Activated T-helper 9 cell treated with anti-CD3 and anti-CD28 coated beads, Interleukin-2, amount 50 U/mL, for 16 hours (primary cell): Measurements from ENCODE around the gene OGFR.

Experiments
- DNase-seq: peaks from one replicate; pipeline ENCODE4 v3.0.0-alpha.2; 2020; ENCODE audit warnings: low read depth

OGFR gene

DNA sequence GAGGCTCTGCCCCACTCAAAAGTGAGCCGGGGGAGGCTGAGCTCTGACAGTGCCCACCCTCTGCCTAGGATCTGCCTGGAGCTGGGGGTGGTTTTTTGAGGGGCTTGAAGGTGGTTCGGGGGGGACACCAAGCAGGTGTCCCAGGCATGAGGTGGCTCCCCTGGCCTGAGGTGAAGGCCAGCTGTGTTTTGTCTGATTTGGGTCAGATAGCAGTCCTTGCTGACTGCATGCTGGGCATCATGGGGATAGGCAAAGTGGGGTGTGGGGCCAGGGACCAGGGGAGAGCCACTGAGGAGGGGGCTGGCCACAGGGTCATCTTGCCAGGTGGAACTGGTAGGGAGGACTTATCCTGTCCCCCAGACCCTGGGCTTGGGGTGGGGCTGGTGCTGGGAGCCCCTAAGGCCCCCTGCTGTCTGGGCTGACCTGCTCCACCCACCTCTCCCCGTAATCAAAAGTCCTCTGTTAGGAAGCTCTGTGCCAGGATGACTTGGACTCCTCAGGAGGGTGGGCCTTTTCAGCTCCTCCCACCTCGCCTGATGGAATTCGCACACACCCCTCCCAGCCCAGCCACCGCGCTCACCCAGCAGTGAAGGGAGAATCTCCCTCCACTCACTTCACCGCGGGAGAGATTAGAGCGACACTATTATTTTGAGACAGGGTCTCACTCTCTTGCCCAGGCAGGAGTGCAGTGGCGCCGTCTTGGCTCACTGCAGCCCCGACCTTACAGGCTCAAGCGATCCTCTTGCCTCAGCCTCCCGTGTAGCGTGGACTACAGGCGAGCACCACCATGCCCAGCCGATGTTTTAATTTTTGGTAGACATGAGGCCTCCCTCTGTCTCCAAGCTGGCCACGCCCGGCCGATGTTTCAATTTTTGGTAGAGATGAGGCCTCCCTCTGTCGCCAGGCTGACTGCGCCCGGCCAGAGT, 10.7 kb downstream of the OGFR start:
- no peak for DNase-seq

DNA sequence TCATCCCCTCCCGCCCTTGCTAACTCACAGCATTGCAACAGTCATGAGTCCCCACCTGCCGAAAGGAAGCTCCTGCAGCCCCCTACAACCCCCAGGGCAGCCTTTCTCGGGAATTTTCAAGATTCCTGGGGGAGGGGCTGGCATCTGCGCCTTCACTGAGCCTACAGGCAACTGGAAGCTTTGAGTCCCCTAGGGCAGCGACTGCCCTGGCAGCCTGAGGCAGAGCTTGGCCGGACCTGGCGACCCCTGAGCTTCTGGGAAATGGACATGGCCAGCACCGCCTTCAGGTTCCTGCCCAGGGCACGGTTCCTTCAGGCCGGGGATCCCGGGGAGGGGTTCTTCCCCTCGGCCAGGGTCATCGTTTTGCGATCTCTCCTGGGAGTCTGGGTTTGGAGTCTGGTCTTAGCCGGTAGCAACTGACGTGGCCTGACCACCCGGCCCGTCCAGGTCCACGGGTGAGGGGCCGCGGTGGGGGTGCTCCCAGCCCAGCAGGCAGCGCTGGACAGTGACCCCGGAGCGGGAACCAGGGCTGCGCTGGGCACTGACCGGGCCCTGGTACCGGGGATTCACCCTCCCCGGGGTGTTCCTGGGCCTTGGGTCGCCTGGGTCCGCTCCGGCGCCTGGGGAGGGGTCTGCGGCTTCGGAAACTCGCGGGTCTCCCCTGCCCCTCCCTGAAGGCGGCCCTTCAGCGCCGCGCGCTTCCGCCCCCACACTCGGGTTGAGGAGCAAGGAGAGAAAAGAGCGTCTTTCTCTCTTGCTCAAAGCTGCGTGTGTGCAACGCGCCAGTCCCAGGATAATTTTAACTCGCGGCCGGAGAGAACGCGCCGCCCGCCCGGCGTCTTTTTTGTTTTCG, 11.6 kb downstream of the OGFR start:
- DNase-seq, result no peak

DNA sequence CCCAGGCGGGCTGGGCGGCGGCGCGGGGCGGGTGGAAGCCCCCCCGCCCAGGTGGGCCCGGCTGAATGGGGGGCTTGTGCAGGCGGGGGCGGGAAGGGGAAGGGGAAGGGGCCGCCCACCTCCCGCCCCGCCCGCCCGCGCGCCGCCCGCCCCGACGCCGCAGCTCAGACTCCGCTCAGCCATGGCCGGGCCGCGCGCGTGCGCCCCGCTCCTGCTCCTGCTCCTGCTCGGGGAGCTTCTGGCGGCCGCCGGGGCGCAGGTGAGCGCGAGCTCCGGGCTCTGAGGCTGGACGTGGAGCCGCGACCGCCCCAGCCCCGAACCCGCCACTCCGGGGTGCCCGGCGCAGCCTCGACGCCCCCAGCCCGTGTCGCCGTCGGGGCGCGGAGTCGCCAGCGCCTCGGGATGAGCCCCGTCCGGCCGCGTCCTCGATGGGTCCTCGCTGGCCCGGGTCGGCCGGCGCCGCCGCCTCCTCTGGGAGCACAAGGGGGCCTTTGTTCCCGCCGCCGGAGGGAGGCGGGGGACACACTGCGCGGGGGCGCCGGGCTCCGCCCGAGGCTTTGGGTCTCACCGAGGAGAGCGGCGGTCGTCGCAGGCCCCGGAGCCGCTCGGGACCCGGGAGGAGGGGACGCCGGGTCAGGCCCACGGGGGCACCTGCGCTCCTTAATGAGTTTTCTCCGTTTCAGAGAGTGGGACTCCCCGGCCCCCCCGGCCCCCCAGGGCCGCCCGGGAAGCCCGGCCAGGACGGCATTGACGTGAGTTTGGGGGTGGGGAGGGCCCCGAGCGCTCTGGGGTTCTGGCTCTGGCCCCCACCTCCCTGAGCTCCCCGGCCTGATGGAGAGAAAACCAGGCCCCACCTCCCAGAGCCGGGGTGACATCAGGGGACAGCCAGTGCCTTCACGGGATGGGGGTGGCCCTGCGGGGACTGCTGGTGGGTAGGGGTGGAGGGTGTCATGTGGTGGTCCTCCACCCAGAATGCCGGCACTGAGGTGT, 12.5 kb downstream of the OGFR start, which contains the start of gene COL9A3:
Gene COL9A3, plus strand, starts transcription at position 167 of the 990 bp plus-strand sequence. Its CDS starts 15 bp downstream, at position 182.
- no peak for DNase-seq

DNA sequence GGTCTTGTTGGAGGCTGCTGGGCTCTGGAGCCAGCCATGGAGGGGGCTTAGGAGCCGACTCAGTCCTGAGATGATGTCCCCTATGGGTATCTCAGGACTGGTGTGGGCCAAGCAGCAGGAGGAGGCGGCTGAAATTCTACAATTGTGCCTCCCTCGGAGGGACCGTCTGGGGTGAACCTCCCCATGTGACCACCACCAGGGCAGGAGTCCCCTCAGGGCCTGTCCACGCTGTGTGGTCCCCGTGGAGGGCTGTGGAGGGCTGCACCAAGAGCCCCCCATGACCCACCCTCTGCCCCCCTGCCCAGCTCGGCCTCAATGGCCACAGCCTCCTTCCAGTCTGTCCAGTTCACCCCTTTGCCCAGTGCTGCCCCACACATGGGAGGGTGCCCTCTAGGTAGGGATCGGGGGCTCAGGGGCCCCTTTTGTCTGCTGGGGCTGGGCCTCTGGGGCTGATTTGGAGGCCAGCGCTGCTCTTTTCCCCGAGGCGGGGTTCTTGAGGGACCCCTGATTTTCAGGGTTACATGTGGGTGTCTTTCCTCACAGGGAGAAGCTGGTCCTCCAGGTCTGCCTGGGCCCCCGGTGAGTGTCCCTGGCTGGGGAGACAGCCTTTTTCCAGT, 13.4 kb downstream of the OGFR start:
- no peak for DNase-seq

DNA sequence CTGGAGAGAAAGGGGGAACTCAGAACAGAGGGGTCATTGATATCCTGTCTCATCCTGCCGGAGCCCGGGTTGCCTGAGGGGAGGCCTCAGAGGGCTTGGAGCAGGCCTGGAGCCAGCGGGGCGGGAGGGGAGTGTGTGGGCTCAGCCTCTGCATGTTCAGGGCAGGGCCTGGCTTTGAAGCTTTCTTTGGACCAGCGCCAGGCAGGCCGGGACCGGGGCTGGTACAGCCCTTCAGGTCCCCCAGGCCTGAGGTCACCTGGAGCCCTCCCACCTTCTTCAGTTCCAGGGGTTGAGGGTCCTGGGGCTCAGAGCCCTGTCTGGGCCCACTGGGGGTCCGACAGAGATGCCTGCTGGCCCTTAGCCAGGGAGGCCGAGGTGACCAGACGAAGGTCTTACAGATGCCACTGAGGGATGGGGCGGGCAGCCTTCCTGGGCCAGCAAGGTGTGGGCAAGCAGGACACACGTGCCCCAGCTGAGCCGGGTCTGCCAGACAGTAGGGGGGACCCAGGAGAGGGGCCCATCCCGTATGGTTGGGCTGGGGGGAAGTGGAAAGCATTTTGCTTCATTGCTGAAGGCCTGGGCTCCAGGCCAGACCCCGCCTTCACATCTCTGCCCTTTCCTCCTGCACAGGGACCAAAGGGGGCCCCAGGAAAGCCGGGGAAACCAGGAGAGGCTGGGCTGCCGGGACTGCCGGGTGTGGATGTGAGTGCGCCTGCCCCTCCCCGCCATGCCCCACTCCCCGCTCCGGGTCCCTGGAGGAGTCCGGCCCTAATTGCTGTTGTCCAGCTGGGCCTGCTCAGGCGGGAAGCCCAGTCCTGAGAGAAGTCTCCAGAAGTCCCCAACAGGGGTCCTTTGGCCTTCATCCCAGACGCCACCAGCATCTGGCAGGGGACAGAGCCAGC, 14.2 kb downstream of the OGFR start:
- DNase-seq, result no peak

DNA sequence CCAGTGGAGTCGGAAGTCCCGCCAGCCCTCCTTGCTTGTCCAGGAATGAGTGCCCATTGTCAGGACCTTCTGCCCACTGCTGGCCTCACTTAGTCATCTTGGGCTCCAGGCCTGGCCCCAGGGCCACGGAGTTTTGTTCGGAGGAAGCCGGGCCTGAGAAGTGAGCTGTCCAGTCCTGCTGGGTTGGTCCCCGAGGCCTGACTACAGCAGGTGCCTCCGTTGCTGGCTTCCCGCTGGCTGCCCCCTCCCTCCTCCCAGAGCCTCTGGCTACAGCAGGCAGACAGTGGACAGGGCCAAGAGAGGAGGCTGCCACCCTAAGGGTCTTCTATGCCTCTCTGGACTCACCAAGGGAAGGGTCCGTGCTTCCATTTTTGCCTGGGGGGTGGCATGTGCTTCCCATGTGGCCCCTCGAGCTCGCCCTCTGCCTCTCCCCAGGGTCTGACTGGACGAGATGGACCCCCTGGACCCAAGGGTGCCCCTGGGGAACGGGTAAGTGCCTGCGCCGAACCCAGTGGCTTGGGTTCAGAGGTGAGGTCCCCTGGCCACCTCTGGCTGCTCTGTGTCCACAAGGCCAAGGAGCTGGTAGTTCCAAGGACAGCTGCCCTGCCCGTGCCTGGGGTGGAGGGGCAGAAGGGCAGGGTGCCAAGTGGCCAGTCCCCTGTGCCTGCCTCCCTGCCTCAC, 15.0 kb downstream of the OGFR start:
- DNase-seq, result no peak

DNA sequence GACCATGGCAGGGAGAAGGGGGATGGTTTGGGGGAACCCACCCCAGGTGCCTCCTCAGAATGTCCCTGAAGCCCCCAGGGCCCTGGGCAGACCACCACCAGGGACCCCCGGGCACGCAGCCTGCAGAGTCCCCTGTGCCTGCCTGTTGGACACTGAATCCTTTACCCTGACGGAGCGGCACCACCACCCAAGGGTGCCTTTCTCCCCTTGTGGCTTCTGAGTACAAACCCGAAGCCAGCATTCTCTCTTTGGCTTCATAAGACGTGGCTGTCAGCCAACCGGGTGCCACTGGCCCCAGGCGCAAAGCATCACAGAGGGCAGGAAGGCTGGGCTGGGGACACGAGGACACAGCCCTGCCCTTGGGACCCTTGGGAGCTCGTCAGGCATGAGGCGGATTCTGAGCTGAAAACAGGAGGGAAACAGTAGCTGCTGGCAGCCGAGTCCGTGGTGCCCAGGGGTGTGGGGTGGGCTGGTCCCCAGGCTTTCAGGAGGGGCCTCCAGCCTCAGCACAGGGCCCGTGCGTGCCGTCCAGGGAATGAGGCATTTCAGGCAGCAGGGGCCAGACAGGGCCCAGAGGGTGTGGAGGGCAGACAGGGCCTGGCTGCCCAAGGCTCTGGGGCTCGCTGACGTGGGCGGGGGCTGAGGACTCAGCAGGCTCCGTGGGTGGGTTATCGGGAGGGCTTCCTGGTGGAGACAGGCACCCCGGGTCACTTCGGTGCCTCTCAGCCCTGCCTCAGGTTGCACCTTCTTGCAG, 15.8 kb downstream of the OGFR start:
- DNase-seq, result no peak

DNA sequence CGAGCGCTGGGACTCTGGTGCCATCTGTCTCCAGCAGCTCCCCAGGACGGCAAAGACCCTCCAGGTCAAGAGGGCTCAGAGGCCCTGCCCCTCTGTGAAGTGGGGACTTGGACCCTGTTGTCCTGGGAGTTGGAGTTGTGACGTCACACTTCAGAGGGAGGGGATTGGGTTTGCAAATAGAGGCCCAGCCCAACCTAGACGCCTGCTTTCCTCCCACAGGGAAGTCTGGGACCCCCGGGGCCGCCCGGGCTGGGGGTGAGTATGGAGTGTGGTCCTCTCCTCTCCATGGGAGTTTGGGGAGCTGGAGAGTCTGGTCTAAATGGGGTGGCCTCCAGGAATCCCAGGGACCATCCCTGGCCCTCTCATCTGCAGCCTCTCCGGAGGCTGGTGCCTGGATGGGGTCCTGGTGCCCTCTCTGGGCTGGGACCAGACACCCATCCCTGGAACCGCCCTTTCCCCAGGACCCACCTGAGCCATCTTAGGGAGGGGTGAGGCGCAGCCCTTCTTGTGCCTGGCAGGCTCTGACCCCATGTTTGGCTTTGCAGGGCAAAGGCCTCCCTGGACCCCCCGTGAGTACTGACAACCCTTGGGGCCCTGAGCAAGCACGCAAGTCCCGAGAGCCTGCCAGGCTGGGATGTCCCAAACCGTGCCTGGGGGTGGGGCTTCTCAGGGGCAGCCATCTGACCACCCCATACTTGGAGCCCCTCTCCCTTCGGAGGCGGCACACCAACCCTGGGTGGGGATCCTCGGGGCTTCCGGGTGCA, 16.5 kb downstream of the OGFR start:
- no peak for DNase-seq

DNA sequence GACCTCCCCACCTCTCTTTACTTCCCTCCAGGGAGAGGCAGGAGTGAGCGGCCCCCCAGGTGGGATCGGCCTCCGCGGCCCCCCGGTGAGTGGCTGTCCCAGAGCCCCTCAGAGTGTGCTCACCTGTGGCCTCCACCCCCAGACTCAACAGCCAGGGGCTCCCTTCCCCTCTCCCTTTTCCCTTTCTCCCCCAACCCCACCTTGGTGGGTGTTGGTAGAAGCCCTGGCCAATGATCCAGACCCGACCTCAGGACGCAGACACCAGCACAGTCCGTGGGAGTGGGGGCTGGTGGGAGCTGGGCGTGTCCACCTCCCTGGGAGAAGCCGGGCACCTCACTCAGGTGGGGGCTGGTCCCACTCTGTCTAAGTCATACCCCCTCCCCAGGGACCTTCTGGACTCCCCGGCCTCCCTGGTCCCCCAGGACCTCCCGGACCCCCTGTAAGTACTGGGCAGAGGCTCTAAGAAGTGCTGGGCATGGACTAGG, 17.1 kb downstream of the OGFR start:
- no peak for DNase-seq

DNA sequence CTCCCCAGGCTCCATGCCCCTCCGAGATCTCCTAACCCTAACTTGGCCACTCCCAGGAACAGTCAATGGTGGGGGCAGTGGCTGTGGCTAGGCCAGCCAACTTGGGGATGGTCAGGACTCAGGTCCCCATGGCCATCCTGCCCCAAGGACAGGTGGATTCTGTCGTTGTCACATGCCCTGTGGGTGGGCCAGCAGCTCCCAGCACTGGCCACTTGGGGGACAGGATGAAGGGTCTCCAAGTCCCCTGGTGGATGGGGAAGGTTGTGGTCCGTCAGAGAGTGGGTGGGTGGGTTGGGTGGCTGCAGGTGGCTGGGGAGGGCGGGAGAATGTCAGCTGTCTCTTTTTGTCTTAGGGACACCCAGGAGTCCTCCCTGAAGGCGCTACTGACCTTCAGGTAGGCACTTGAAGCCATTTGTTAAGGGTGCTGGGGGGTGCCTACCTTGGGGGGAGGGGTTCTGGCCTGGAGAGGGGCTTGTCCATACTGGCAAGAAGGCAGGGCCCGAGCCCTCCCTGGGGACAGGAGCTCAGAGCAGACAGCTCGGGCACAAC, 17.7 kb downstream of the OGFR start:
- DNase-seq, result no peak

DNA sequence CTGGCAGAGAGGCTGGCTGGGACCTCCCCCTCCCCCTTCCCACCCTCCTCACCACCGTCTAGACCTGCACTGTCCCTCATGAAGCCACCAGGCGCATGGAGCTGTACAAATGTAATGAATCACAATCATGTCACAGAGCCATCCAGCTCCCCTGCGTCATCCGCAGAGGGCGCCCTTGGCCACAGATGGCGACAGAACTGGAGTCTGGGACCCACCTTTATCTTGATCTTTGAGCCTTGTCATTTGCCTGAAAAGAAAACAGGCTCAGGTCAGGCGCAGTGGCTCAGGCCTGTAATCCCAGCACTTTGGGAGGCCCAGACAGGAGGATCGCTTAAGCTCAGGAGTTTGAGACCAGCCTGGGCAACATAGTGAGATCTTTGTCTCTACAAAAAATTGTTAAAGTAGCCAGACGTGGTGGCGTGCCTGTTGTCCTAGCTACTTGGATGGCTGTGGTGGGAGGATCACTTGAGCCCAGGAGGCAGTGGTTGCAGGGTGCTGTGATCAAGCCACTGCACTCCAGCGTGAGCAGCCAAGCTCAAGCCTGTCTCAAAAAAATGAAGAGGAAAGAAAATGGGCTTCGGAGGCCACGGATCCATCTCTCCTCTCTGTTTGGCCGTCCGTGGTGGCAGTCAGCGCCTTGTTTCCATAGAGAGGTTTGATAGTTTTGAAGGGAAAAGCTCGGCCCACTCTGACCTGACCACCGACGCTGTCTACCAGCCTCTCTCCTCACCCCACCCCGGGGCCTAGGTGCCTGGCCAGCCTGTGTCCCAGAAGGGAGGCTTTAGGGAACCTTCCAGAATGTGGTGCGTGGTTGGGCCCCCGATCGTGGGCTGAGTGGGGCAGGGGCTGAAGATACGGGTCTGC, 18.4 kb downstream of the OGFR start:
- DNase-seq, result no peak

DNA sequence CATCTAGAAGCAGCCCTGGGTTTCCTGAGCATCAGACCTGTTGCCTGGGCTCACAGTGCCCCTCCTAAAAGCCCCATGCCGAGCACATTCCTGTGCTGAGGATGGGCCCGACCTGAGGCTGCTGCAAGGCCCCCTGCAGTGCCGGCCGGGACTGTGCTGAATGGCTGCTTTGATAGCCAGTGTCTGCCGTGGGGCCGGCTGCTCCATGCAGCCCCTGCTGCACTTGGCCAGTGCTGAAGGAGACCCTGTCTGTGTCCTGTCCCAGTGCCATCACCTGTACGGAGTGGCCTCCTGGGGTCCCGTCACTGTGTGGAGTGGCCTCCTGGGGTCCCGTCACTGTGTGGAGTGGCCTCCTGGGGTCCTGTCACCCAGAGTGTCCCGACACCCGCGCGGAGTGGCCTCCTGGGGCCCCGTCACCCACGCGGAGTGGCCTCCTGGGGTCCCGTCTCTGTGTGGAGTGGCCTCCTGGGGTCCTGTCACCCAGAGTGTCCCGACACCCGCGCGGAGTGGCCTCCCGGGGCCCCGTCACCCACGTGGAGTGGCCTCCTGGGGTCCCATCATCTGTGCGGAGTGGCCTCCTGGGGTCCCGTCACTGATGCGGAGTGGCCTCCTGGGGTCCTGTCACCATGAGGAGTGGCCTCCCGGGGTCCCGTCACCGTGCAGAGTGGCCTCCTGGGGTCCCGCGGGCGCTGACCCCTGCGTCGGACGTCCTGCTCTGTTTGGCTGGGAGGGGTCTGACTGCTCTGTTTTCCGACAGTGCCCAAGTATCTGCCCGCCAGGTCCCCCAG, 19.2 kb downstream of the OGFR start:
- DNase-seq, result no peak

DNA sequence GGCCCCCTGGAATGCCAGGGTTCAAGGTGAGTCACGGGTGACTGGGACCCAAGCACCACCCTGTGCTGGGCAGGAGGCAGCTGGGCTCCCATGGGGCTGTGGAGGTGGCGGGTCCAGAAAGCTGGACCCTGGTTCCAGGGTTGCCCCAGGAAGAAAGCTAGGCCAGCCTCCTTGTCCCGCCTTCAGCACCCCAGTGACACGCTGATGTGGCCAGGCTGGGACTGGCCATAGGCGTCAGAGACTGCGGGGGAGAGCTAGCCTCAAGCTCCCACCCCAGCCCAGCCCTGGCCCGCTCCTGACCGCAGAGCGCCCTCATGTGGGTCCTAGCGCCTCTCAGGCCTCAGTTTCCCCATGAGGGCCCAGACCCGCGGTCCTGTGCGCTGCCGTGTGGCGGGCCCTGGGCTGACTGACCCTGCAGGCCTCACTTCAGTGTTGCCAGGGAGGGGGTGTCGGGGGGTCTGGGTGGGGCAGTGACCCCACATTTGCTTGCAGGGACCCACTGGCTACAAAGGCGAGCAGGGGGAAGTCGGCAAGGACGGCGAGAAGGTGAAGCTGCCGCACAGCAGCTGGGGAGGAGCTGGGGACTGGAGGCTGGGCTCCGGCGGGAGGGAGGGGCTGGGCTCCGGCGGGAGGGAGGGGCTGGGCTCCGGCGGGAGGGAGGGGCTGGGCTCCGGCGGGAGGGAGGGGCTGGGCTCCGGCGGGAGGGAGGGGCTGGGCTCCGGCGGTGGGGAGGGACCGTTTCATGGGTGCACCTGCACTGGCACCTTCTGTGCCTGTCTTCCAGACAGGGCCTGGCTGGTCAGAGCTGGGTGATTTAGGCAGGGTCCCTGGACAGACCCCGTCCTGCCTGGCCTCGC, 20.1 kb downstream of the OGFR start:
- no peak for DNase-seq

DNA sequence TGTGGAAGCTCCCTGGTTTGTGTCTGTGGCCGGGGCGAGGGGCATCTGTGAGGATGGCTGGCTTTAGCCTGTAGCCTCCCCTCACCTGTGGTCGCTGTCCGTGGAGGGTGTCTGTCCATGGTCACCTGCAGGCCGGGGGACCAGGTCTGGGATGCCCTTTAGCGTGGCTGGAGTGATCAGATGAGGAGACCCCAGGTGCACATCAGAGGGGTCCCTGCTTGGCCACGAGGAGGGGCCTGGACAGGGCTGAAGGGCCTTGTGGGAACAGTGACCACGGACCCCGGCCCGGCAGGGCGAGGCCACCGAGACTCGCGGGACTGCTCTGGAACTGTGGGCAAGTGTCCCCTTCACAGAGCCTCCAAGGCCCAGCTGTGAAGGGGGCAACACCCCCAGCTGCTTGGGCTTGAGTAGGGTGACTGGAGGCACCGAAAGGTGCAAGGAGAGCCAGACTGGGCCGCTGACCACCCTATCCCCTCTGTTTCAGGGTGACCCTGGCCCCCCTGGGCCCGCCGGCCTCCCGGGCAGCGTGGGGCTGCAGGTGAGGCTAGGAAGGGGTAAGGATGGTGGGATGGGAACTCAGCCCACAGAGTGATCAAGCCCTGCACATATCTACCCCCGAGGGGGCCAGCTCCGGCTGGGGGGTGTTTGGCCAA, 20.8 kb downstream of the OGFR start:
- no peak for DNase-seq
